ENCODE data around the gene YIPF2.

YIPF2 gene
- 8.1 to 48.3 (median 29.7) reads per million in 9 experiments for total RNA-seq

DNA sequence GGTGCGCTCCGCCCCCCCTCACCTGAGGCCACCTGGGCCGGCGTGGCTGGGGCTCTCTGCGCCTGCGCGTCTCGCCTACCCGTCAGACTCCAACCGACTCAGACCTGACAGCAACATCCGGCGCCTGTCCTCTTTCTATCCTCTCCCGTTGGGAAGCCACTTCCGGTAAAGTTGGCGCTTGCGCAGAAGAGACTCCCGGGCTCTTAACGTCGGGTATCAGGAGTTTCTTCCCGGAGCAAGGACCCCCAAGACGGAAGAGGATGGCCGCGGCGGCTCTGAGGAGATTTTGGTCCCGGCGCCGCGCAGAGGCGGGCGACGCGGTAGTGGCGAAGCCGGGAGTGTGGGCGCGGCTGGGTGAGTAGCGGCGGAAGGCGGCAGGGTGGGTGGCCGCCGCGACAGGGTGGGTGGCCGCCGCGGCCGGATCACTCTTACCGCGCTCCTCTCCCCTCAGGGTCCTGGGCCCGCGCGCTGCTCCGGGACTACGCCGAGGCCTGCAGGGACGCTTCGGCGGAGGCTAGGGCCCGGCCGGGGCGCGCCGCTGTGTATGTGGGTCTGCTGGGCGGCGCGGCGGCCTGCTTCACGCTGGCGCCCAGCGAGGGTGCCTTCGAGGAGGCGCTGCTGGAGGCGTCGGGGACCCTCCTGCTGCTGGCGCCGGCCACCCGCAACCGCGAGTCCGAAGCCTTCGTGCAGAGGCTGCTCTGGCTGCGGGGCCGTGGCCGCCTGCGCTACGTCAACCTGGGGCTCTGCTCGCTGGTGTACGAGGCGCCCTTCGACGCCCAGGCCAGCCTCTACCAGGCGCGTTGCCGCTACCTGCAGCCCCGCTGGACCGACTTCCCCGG lies at the start of gene YIPF2, which contains the start of gene TIMM29:
Gene YIPF2 (minus strand): TSS at position 77 of the 839 bp plus-strand sequence. CDS start 229 bp downstream, outside the sequence.
Gene TIMM29 (plus strand): TSS at position 249 of the 839 bp plus-strand sequence. CDS start 12 bp downstream, at position 261.
- Mint-ChIP-seq H3K27ac (peak within 1 kb of the TSS; percentile 89 to 90), H3K9me3 (no peaks in the 10 kb centered on the region), H3K4me1 (ENCODE audit: low read depth in 2 of 2) (peaks cover 22 to 24% of the 10 kb centered on the region in 2 donors), H3K4me3 (peak within 1 kb of the TSS; percentile 89 to 90), H3K27me3 (no peaks in the 10 kb centered on the region), H3K36me3 (ENCODE audit: insufficient read depth) (peaks cover 52% of the 10 kb centered on the region)
- peak; percentile 85 for ATAC-seq (replicated peaks)
- peak; percentile 83 to 87 (median 84) for DNase-seq

DNA sequence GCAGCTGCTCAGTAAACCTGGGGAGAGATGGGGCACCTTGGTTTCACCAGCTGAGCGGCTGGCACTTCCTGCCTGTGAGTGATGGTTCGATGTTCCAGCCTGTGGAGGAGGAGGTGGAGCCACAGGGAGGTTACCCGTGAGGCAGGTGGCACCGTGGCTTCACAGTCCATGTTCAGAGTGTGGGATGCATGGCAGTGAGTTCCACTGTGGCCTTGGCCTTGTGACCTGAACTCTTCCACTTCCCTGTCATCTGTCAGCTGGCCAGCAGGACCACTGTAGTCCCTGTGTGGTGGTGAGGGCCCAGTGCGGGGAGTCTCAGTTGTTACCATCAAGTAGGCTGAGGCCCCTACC lies 49.3 kb upstream of the YIPF2 start:
- DNase-seq (no peak), ATAC-seq (replicated peaks) (no peak)
- Mint-ChIP-seq H3K36me3 (ENCODE audit: insufficient read depth) (peaks cover 9% of the 10 kb centered on the region), H3K9me3 (no peaks in the 10 kb centered on the region), H3K27ac (peak overlapping the region in 1 of 2 donors; percentile 21), H3K4me1 (ENCODE audit: low read depth in 2 of 2) (peaks cover 13 to 24% of the 10 kb centered on the region in 2 donors), H3K27me3 (no peaks in the 10 kb centered on the region), H3K4me3 (no peak overlapping the region)

DNA sequence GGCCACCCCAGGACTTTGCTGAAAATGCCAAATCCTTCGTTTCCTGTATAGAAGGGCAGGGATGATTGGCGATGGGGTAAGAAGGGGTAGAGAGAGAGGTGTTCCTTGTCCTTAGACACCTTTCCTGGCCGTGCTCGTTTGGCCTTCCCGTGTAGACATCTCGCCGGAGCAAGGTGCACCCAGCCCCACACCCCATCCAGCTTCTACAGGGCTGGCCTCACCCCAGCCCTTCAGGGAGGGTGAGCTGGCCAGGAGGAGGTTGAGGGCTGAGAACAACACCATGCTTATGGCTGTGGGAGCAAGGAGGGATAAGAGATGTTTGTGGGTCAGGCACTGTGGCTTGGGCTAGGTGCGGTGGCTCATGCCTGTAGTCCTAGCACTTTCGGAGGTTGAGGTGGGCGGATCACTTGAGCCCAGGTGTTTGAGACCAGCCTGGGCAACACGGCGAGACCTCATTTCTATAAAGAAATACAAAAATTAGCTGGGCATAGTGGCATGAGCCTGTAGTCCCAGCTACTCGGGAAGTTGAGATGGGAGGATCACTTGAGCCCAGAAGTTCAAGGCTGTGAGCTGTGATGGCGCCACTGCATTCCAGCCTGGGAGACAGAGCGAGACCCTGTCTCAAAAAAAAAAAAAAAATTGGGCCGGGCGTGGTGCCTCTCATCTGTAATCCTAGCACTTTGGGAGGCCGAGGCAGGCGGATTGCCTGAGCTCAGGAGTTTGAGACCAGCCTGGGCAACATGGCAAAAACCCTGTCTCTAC lies 47.9 kb upstream of the YIPF2 start:
- Mint-ChIP-seq H3K27me3 (no peaks in the 10 kb centered on the region), H3K4me3 (no peak overlapping the region), H3K4me1 (ENCODE audit: low read depth in 2 of 2) (peaks cover 13 to 22% of the 10 kb centered on the region in 2 donors), H3K27ac (peak overlapping the region; percentile 10 to 56), H3K36me3 (ENCODE audit: insufficient read depth) (peaks cover 9% of the 10 kb centered on the region), H3K9me3 (no peaks in the 10 kb centered on the region)
- ATAC-seq (replicated peaks): no peak
- DNase-seq: no peak

DNA sequence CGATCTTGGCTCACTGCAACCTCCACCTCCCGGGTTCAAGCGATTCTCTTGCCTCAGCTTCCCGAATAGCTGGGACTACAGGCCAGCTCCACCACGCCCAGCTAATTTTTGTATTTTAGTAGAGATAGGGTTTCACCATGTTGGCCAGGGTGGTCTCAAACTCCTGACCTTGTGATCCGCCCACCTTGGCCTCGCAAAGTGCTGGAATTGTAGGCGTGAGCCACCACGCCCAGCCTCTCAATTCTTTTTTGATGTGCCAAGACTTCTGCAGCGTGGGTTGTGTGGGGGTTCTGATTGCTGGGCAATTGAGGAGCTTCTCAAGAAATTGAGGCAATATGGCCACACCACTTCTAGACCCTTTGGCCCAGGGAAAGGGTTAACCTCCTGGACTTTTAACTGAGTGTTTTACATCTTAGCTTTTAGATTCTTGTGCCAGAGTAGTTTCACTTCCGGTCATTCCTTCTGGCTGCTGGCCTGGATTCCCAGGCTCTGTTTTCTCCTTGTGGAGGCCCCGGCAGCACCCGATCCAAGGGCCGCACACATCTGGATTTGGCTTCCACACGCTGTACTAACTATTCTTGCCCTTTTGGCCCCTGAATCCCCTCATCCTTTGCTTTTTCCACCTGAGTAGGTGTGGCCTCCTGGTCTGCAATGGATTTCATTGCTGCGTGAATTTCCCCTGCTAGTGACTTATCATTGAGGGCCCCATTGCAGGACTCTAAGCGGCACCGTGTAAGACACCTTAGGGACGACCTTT lies 47.1 kb upstream of the YIPF2 start:
- H3K4me1 Mint-ChIP-seq (ENCODE audit: low read depth in 2 of 2): peaks cover 16 to 25% of the 10 kb centered on the region in 2 donors
- peaks cover 9% of the 10 kb centered on the region for H3K36me3 Mint-ChIP-seq (ENCODE audit: insufficient read depth)
- H3K9me3 Mint-ChIP-seq: no peaks in the 10 kb centered on the region
- peak overlapping the region; percentile 10 to 56 for H3K27ac Mint-ChIP-seq
- no peaks in the 10 kb centered on the region for H3K27me3 Mint-ChIP-seq
- DNase-seq (no peak), ATAC-seq (replicated peaks) (no peak)
- no peak overlapping the region for H3K4me3 Mint-ChIP-seq

DNA sequence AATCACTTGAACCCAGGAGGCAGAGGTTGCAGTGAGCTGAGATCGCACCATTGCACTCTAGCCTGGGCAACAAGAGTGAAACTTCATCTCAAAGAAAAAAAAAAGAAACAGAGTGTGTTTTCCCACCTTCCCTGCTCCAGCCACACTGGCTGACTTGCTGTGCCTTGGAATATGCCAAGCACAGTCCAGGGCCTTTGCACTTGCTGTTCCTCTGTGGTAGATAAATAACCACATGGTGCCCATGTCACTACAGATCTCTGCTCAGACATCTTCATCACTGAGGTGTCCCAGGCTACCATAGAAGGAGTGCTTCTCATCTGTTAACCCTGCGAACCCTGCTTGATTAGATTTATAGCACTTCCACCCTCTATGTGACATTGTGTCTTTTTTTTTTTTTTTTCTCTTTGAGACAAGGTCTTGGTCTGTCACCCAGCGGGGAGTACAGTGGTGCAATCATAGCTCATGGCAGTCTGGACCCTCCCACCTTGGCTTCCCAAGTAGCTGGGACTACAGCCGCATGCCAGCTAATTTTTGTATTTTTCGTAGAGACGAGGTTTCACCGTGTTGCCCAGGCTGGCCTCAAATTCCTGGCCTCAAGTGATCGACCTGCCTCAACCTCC lies 42.8 kb upstream of the YIPF2 start:
- peaks cover 25 to 27% of the 10 kb centered on the region in 2 donors for H3K4me1 Mint-ChIP-seq (ENCODE audit: low read depth in 2 of 2)
- no peaks in the 10 kb centered on the region for H3K27me3 Mint-ChIP-seq
- H3K27ac Mint-ChIP-seq: no peak overlapping the region
- no peak overlapping the region for H3K4me3 Mint-ChIP-seq
- ATAC-seq (replicated peaks) (no peak), DNase-seq (no peak)
- peaks cover 6% of the 10 kb centered on the region for H3K36me3 Mint-ChIP-seq (ENCODE audit: insufficient read depth)
- H3K9me3 Mint-ChIP-seq: no peaks in the 10 kb centered on the region

DNA sequence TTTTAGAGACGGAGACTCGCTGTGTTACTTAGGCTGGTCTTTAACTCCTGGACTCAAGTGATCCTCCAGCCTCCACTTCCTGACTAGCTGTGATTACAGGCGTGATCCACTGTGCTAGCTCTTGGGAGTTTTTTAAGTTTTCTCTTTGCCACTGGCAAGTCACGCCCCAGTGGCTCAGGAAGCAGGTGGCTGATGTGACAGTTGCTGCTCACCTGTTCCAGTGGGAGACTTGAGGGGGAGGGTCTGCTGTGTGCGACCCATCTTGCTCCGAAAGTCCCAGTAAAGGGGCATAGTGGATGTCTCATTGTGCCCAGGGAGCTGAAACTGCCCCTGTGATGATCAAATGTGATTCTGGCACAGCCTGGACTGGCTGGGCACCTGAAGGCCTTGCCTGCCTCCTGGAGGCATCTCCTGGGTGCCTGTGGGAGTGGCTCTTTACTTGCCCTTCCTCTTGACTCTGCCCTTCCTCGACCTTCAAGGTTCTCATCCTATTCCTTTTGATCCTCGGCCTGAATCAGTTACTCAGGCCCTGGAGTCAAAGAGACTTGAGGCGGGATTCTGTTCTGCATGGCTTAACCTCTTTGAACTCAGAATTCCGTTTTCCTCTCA lies 40.2 kb upstream of the YIPF2 start:
- peaks cover 18 to 31% of the 10 kb centered on the region in 2 donors for H3K4me1 Mint-ChIP-seq (ENCODE audit: low read depth in 2 of 2)
- no peak overlapping the region for H3K27ac Mint-ChIP-seq
- ATAC-seq (replicated peaks) (no peak), DNase-seq (no peak)
- H3K4me3 Mint-ChIP-seq: no peak overlapping the region
- H3K36me3 Mint-ChIP-seq (ENCODE audit: insufficient read depth): peaks cover 2% of the 10 kb centered on the region
- H3K27me3 Mint-ChIP-seq: no peaks in the 10 kb centered on the region
- no peaks in the 10 kb centered on the region for H3K9me3 Mint-ChIP-seq

DNA sequence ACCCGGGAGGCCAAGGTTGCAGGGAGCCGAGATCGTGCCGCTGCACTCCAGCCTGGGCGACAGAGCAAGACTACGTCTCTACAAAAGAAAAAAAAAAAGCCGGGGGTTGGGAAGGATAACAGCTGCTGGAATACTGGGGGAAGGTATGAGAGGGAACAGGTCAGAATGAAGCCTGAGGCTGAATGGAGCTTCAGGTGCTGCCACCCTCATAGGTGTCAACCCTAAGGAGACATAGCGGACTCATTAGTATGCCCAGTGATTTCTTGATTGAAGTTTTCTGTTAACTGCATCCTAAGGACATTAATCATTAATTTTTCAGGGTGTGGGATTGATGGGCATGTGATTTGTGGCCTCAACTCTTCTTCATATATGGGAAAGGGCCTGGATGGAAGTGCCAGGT lies 38.4 kb upstream of the YIPF2 start:
- Mint-ChIP-seq H3K4me3 (no peak overlapping the region), H3K36me3 (ENCODE audit: insufficient read depth) (peaks cover 4% of the 10 kb centered on the region), H3K9me3 (no peaks in the 10 kb centered on the region), H3K27ac (no peak overlapping the region), H3K27me3 (no peaks in the 10 kb centered on the region), H3K4me1 (ENCODE audit: low read depth in 2 of 2) (peaks cover 31 to 45% of the 10 kb centered on the region in 2 donors)
- no peak for ATAC-seq (replicated peaks)
- DNase-seq: no peak

DNA sequence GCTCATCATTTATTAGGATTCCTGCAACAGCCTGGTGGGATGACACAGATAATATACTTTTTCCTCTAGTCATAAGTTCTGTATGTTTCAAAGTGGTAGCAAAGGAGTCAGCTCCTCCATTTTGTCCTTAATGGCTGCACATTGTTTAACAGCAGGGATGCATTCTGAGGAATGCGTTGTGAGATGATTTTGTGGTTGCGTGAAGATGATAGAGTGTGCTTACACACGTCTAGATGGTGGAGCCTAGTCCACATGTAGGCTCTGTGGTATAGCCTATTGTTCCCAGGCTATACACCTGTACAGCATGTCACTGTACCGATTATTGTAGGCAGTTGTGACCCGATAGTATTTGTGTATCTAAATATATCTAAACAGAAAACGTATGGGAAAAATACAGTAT lies 37.0 kb upstream of the YIPF2 start:
- peaks cover 6% of the 10 kb centered on the region for H3K36me3 Mint-ChIP-seq (ENCODE audit: insufficient read depth)
- no peak overlapping the region for H3K27ac Mint-ChIP-seq
- DNase-seq (no peak), ATAC-seq (replicated peaks) (no peak)
- no peaks in the 10 kb centered on the region for H3K27me3 Mint-ChIP-seq
- no peak overlapping the region for H3K4me3 Mint-ChIP-seq
- H3K9me3 Mint-ChIP-seq: no peaks in the 10 kb centered on the region
- peaks cover 31 to 42% of the 10 kb centered on the region in 2 donors for H3K4me1 Mint-ChIP-seq (ENCODE audit: low read depth in 2 of 2)

DNA sequence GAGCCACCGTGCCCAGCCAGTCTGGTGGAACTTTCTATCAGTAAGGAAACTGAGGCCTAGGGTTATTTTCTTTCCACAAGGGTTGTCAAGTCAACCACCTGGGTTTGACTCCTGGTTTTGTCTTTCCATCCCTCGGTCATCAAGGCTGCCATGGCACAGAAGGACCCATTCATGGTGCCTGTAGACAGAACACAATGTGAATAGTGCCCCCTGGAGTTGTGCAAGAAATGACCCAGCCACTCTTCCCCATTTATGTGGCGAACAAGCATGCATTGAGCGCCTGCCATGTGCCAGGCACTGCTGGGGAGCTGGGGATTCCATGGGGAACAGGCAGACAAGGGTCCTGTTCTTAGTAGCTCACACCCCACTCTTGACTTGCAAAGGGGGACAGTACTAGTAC lies 36.5 kb upstream of the YIPF2 start:
- DNase-seq (no peak), ATAC-seq (replicated peaks) (no peak)
- no peak overlapping the region for H3K4me3 Mint-ChIP-seq
- no peaks in the 10 kb centered on the region for H3K27me3 Mint-ChIP-seq
- peaks cover 10% of the 10 kb centered on the region for H3K36me3 Mint-ChIP-seq (ENCODE audit: insufficient read depth)
- peak overlapping the region in 1 of 2 donors; percentile 94 for H3K27ac Mint-ChIP-seq
- H3K4me1 Mint-ChIP-seq (ENCODE audit: low read depth in 2 of 2): peaks cover 31 to 37% of the 10 kb centered on the region in 2 donors
- H3K9me3 Mint-ChIP-seq: no peaks in the 10 kb centered on the region

DNA sequence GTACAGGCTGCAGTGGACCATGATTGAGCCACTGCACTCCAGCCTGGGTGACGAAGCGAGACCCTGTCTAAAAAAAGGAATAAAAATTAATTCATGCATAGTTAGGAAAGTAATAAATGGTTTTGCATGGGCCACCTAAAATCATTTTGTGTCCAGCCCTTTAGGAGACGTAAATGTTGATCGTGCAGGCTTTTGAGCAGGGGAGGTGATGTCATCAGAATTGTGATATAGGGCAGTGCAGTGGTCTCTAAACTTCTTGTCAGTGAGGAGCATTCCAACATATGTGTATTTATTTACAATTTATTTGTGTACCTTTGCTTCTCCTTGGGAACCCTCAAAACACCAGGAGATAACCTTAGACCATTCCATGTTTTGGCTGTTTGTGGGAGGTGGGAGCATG lies 35.4 kb upstream of the YIPF2 start:
- H3K27me3 Mint-ChIP-seq: no peaks in the 10 kb centered on the region
- no peak for ATAC-seq (replicated peaks)

DNA sequence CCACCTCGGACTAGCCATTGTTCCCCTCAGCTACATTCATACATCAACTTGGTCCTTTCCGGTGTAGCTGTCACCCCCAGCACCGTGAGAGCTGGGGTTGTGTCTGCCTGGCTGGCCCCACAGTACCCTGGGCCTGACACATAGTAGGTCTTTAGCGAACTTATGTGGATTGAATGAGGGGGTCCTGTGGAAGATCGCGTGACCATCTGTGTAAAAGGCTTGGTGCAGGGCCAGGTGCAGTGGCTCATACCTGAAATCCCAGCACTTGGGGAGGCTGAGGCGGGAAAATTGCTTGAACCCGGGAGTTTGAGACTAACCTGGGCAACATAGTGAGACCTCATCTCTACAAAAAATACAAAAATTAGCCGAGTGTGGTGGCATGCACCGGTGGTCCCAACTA lies 34.4 kb upstream of the YIPF2 start:
- no peaks in the 10 kb centered on the region for H3K9me3 Mint-ChIP-seq
- DNase-seq (no peak), ATAC-seq (replicated peaks) (no peak)
- H3K36me3 Mint-ChIP-seq (ENCODE audit: insufficient read depth): peaks cover 10% of the 10 kb centered on the region
- no peaks in the 10 kb centered on the region for H3K27me3 Mint-ChIP-seq
- peak overlapping the region; percentile 94 for H3K27ac Mint-ChIP-seq
- H3K4me3 Mint-ChIP-seq: peak overlapping the region; percentile 85 to 88
- peaks cover 24 to 27% of the 10 kb centered on the region in 2 donors for H3K4me1 Mint-ChIP-seq (ENCODE audit: low read depth in 2 of 2)

More for the DNA sequence above, 35.4 kb upstream of the YIPF2 start:
- Mint-ChIP-seq H3K4me3 (peak overlapping the region; percentile 85 to 88), H3K4me1 (ENCODE audit: low read depth in 2 of 2) (peaks cover 27 to 32% of the 10 kb centered on the region in 2 donors), H3K9me3 (no peaks in the 10 kb centered on the region), H3K27ac (peak overlapping the region; percentile 94), H3K36me3 (ENCODE audit: insufficient read depth) (peaks cover 10% of the 10 kb centered on the region)
- no peak for DNase-seq

DNA sequence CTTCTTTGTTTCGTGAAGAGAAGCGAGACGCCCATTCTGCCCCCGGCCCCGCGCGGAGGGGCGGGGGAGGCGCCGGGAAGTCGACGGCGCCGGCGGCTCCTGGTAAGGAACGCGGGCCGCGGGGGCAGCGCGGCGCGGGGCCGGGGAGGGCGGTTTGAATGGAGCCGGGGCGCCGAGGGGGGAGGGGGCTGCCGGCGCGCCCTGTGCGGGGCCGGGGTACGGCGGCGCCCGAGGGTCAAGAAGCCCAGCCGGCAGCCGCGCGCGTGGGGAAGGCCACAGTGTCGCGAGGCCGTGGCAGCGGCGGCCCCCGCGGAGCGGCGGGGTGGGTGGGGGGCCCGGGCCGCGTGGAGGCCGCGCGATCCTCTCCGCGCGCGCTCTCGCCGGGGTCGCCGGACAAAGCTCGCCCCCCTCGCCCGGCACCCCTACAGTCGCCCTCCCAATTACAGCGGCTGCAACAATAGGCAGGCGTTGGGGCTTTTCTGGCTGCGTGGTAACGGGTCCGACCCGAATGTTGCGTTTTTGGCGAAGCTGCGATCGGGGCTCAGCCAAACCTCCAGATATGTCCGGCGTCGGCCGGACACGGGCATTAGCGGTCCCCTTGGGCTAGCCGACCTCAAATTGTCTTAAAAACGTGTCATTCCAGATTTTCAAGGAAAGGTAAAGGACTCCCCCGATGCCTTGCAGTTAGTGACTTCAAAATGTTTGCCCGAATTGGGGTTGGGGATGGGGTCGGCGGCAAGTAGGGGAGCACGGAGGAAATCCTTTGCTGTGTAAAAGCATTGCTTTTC lies 32.8 kb upstream of the YIPF2 start:
- H3K4me1 Mint-ChIP-seq (ENCODE audit: low read depth in 2 of 2): peaks cover 24 to 27% of the 10 kb centered on the region in 2 donors
- ATAC-seq (replicated peaks) (no peak), DNase-seq (no peak)
- H3K36me3 Mint-ChIP-seq (ENCODE audit: insufficient read depth): peaks cover 15% of the 10 kb centered on the region
- H3K27me3 Mint-ChIP-seq: no peaks in the 10 kb centered on the region
- no peaks in the 10 kb centered on the region for H3K9me3 Mint-ChIP-seq
- H3K27ac Mint-ChIP-seq: peak overlapping the region; percentile 91 to 94
- peak overlapping the region; percentile 85 to 88 for H3K4me3 Mint-ChIP-seq

Data from effector memory CD8-positive, alpha-beta T cell (primary cell).